ENCODE measurements around the gene KREMEN2.

The KREMEN2 gene

DNA sequence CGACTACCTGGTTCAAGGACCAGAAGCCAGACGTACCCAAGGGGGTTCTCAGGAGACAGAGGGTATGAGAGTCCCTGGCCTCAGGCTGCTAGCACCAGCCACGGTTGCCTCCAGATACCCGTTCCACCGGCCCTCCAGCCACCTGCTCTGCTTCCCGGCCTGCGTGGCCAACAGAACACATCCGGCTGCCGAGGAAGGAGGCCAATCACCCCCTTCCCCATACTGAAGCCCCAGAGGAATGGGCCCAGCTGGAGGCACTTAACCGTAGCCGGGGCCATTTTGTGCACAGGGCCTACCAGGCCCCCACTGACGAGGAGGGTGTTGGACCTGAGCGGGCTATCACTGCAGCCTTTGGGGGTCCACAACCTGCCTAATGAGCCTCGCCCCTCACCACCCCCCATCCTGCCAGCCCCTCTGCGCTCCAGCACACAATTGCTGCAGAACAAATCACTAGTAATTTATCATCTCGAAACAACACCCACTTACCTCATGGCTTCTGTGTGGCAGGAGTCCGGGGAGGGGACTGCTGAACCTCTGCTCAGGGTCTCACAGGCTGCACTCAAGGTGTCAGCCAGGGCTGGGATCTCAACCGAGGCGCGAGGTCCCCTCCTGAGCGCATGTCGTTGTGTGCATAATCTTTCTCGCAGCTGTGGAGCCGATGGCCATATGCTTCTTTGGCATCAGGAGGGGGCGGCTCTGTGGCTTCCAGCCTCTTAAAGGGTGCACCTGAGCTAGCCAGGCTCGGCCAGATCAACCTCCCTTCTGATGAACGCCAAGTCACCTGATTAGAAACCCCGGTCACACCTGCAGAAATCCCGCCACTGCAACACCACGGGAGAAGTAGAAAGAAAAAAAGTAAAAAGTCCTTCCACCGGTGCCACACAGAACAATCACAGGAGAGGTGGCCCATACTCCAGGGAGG is 10.1 kb upstream of the KREMEN2 start:
- H3K4me3 Mint-ChIP-seq: no peak overlapping the region
- H3K36me3 Mint-ChIP-seq: no peaks in the 10 kb centered on the region
- peaks cover 4% of the 10 kb centered on the region for H3K27me3 Mint-ChIP-seq
- H3K9me3 Mint-ChIP-seq (ENCODE audit: low read depth): no peaks in the 10 kb centered on the region
- H3K4me1 Mint-ChIP-seq (ENCODE audit: low read depth): no peaks in the 10 kb centered on the region
- H3K27ac Mint-ChIP-seq: no peak overlapping the region

GRCh38 chr16:2954656-2955381 is 9.3 kb upstream of the KREMEN2 start:
- Mint-ChIP-seq H3K4me1 (ENCODE audit: low read depth) (no peaks in the 10 kb centered on the region), H3K27ac (no peak overlapping the region), H3K9me3 (ENCODE audit: low read depth) (no peaks in the 10 kb centered on the region), H3K27me3 (peaks cover 4% of the 10 kb centered on the region), H3K4me3 (no peak overlapping the region), H3K36me3 (no peaks in the 10 kb centered on the region)

GRCh38 chr16:2955438-2955778 is 8.7 kb upstream of the KREMEN2 start:
- no peak overlapping the region for H3K4me3 Mint-ChIP-seq
- H3K36me3 Mint-ChIP-seq: no peaks in the 10 kb centered on the region
- H3K9me3 Mint-ChIP-seq (ENCODE audit: low read depth): no peaks in the 10 kb centered on the region
- H3K27ac Mint-ChIP-seq: no peak overlapping the region
- H3K27me3 Mint-ChIP-seq: peaks cover 4% of the 10 kb centered on the region
- H3K4me1 Mint-ChIP-seq (ENCODE audit: low read depth): no peaks in the 10 kb centered on the region

- Mint-ChIP-seq H3K4me1 (ENCODE audit: low read depth) (no peaks in the 10 kb centered on the region), H3K36me3 (no peaks in the 10 kb centered on the region), H3K27ac (no peak overlapping the region), H3K4me3 (no peak overlapping the region), H3K9me3 (ENCODE audit: low read depth) (no peaks in the 10 kb centered on the region), H3K27me3 (peaks cover 4% of the 10 kb centered on the region)
These were observed 8.1 kb upstream of the KREMEN2 start for GRCh38 chr16:2955779-2956578.

- peaks cover 4% of the 10 kb centered on the region for H3K27me3 Mint-ChIP-seq
- no peaks in the 10 kb centered on the region for H3K9me3 Mint-ChIP-seq (ENCODE audit: low read depth)
- H3K4me3 Mint-ChIP-seq: no peak overlapping the region
- H3K27ac Mint-ChIP-seq: no peak overlapping the region
- no peaks in the 10 kb centered on the region for H3K4me1 Mint-ChIP-seq (ENCODE audit: low read depth)
- no peaks in the 10 kb centered on the region for H3K36me3 Mint-ChIP-seq
These were observed 7.5 kb upstream of the KREMEN2 start for GRCh38 chr16:2956579-2956956.

GRCh38 chr16:2959206-2959605 is 4.9 kb upstream of the KREMEN2 start:
- H3K27ac Mint-ChIP-seq: no peak overlapping the region
- H3K9me3 Mint-ChIP-seq (ENCODE audit: low read depth): no peaks in the 10 kb centered on the region
- no peak overlapping the region for H3K4me3 Mint-ChIP-seq

DNA sequence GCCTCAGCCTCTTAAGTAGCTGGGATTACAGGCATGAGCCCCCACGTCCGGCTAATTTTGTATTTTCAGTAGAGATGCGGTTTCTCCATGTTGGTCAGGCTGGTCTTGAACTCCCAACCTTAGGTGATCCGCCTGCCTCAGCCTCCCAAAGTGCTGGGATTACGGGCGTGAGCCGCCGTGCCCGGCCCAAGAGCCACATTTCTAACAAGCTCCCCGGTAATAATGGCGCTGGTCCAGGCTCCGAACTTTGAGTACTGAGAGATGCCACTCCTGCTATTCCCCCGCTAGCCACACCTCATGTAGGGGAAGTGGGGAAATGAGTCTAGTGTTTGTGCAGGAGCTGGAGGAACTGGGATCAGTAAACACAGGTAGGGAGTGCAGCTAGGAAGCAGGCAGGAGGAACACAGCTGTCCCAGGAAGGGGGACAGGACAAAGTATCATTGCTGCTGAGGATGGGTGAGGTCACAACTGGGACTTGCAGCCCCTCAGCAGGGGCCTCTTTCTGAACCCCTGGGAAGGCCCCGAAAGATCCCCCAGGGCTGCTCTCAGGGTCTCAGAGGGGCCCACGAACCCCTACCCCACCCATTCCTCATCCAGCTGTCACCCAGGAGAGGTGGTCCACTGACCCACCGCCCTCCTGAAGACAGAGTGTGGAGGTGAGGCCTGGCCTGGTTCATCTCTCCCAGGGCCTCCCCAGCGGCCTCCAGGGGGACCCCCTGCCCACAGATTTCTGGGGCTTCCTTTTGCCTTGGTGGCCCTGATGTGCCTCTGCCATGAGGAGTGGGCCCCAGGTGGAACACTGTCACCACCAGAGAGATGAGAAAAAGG is 3.7 kb upstream of the KREMEN2 start:
- H3K4me1 Mint-ChIP-seq (ENCODE audit: low read depth): peaks cover 14% of the 10 kb centered on the region
- no peak overlapping the region for H3K4me3 Mint-ChIP-seq
- peaks cover 4% of the 10 kb centered on the region for H3K27me3 Mint-ChIP-seq
- H3K9me3 Mint-ChIP-seq (ENCODE audit: low read depth): no peaks in the 10 kb centered on the region
- H3K27ac Mint-ChIP-seq: no peak overlapping the region
- H3K36me3 Mint-ChIP-seq: no peaks in the 10 kb centered on the region

More at GRCh38 chr16:2959206-2959605, 4.9 kb upstream of the KREMEN2 start:
- Mint-ChIP-seq H3K4me1 (ENCODE audit: low read depth) (peaks cover 11% of the 10 kb centered on the region), H3K27me3 (peaks cover 4% of the 10 kb centered on the region), H3K36me3 (no peaks in the 10 kb centered on the region)

GRCh38 chr16:2962334-2963073 is 1.6 kb upstream of the KREMEN2 start:
- H3K4me3 Mint-ChIP-seq: peak overlapping the region; percentile 40
- H3K27ac Mint-ChIP-seq: no peak overlapping the region
- H3K27me3 Mint-ChIP-seq: no peaks in the 10 kb centered on the region
- H3K36me3 Mint-ChIP-seq: no peaks in the 10 kb centered on the region
- H3K9me3 Mint-ChIP-seq (ENCODE audit: low read depth): no peaks in the 10 kb centered on the region
- H3K4me1 Mint-ChIP-seq (ENCODE audit: low read depth): peaks cover 16% of the 10 kb centered on the region

- no peak overlapping the region for H3K27ac Mint-ChIP-seq
- no peaks in the 10 kb centered on the region for H3K36me3 Mint-ChIP-seq
These were observed 877 bp upstream of the KREMEN2 start for GRCh38 chr16:2963074-2963722.

DNA sequence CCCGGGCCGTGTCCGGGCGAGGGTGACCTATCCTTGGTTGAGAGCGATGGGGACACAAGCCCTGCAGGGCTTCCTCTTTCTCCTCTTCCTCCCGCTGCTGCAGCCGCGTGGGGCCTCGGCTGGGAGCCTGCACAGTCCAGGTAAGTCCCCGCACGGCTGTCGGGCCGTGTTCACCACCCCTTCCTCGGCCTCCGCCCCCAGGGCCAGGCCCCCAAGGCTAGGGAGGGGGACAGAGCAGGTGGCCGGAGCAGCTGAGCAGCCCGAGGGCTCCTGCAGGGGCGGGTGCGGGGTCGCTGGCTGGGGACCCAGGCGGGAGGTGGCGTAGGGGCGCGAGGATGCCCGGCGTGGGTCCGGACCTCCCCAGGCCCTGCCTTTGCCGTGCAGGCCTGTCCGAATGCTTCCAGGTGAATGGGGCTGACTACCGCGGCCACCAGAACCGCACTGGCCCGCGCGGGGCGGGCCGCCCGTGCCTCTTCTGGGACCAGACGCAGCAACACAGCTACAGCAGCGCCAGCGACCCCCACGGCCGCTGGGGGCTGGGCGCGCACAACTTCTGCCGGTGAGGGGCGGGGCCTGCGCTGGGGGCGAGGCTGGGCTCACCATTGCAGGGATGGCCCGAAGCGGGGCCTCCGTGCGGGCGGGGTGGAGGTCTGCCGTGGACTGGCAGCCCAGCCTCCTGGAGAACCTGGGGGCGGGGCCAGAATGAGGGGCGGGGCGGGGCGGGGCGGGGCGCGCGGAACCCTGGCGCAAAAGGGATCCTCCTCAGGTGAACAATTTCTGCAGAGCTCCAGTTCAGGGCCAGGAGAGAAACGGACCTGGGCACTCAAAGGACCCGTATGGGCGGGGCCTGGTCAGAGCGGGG is 631 bp downstream of the KREMEN2 start:
- peak overlapping the region; percentile 85 for H3K4me3 Mint-ChIP-seq
- peaks cover 26% of the 10 kb centered on the region for H3K4me1 Mint-ChIP-seq (ENCODE audit: low read depth)
- H3K9me3 Mint-ChIP-seq (ENCODE audit: low read depth): no peaks in the 10 kb centered on the region
- no peaks in the 10 kb centered on the region for H3K36me3 Mint-ChIP-seq
- H3K27me3 Mint-ChIP-seq: peaks cover 5% of the 10 kb centered on the region
- H3K27ac Mint-ChIP-seq: no peak overlapping the region

More at GRCh38 chr16:2963074-2963722, 877 bp upstream of the KREMEN2 start:
- peaks cover 20% of the 10 kb centered on the region for H3K4me1 Mint-ChIP-seq (ENCODE audit: low read depth)
- H3K4me3 Mint-ChIP-seq: peak overlapping the region; percentile 65
- H3K27me3 Mint-ChIP-seq: peaks cover 2% of the 10 kb centered on the region
- no peaks in the 10 kb centered on the region for H3K9me3 Mint-ChIP-seq (ENCODE audit: low read depth)

DNA sequence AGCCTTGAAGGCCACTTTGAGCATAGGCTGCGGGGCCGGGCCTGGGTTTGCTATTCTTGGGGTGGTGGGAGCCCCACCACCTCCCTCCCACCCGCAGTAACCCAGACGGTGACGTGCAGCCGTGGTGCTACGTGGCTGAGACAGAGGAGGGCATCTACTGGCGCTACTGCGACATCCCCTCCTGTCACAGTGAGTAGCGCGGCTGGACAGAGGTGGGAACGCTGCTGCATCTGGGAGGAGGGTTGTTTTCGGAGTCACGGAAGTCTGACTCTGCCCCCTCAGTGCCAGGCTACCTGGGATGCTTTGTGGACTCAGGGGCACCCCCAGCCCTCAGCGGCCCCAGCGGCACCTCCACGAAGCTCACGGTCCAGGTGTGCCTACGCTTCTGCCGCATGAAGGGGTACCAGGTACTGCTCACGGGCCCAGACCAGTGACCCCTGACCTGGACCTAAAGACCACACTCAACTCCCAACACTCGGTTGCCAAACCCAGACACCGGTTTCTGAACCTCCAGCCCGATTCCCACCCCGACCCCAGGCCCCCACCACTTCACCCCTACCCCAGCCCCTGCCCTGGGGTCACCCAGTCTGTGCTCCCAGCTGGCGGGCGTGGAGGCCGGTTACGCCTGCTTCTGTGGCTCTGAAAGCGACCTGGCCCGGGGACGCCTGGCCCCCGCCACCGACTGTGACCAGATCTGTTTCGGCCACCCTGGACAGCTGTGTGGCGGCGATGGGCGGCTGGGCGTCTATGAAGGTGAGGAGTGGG is 2.1 kb downstream of the KREMEN2 start:
- Mint-ChIP-seq H3K4me1 (ENCODE audit: low read depth) (peaks cover 30% of the 10 kb centered on the region), H3K36me3 (no peaks in the 10 kb centered on the region), H3K4me3 (no peak overlapping the region), H3K27ac (no peak overlapping the region), H3K27me3 (peaks cover 6% of the 10 kb centered on the region), H3K9me3 (ENCODE audit: low read depth) (no peaks in the 10 kb centered on the region)

DNA sequence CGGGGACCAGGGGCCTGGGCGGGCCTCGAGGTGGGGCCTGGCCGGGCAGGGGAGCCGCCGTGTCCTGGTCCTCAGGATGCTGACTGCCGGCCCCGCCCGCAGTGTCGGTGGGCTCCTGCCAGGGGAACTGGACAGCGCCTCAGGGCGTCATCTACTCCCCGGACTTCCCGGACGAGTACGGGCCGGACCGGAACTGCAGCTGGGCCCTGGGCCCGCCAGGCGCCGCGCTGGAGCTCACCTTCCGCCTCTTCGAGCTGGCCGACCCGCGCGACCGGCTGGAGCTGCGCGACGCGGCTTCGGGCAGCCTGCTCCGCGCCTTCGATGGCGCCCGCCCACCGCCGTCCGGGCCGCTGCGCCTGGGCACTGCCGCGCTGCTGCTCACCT is 2.7 kb downstream of the KREMEN2 start:
- no peaks in the 10 kb centered on the region for H3K36me3 Mint-ChIP-seq
- no peak overlapping the region for H3K27ac Mint-ChIP-seq
- no peaks in the 10 kb centered on the region for H3K9me3 Mint-ChIP-seq (ENCODE audit: low read depth)
- peaks cover 6% of the 10 kb centered on the region for H3K27me3 Mint-ChIP-seq
- no peak overlapping the region for H3K4me3 Mint-ChIP-seq
- peaks cover 28% of the 10 kb centered on the region for H3K4me1 Mint-ChIP-seq (ENCODE audit: low read depth)

Data from activated naive CD8-positive, alpha-beta T cell (primary cell).